DND-41 (cell line): ENCODE measurements around the gene PTGER1.

ENCODE experiments used
- ATAC-seq: fragments of 200-7000 bp; cut with Tn5 transposase; 3 replicates; pipeline ENCODE4 v1.9.1; 2021; ENCODE audit warnings: low read depth; ENCODE audit not compliant: insufficient read depth
- DNase-seq: peaks from one replicate; pipeline ENCODE4 v3.0.0-alpha.2; 2020
- H2AFZ ChIP-seq: 2 replicates; pipeline ENCODE4 v1.6.0; 2012; ENCODE audit warnings: low read depth, low read length
- H3K27ac ChIP-seq: 2 replicates; pipeline ENCODE4 v1.5.1; 2012; ENCODE audit warnings: low read length, inconsistent platforms
- H3K27me3 ChIP-seq: fragments of 200-600 bp; sonication (generic); 2 replicates; pipeline ENCODE4 v1.6.0; 2012; ENCODE audit warnings: low read length, mild to moderate bottlenecking, inconsistent platforms; ENCODE audit not compliant: insufficient read depth, poor library complexity
- H3K36me3 ChIP-seq: 2 replicates; pipeline ENCODE4 v1.5.1; 2012; ENCODE audit warnings: low read length, inconsistent platforms; ENCODE audit not compliant: insufficient read depth
- H3K4me1 ChIP-seq: 2 replicates; pipeline ENCODE4 v1.5.1; 2012; ENCODE audit warnings: mild to moderate bottlenecking, low read length; ENCODE audit not compliant: insufficient read depth
- H3K4me2 ChIP-seq: 2 replicates; pipeline ENCODE4 v1.6.0; 2012; ENCODE audit warnings: mild to moderate bottlenecking, moderate library complexity, low read length, inconsistent platforms; ENCODE audit not compliant: insufficient read depth
- H3K4me3 ChIP-seq, 2 experiments: fragments of 200-600 bp in 1 of 2; shearing (Covaris generic) in 1 of 2; 2 replicates each; pipeline ENCODE4 v1.5.1; 2012 to 2016; ENCODE audit warnings: inconsistent platforms in 2 of 2, low read length in 2 of 2, mild to moderate bottlenecking in 2 of 2, low read depth in 1 of 2, moderate library complexity in 1 of 2
- H3K79me2 ChIP-seq: 2 replicates; pipeline ENCODE4 v1.6.0; 2012; ENCODE audit warnings: low read length, inconsistent platforms; ENCODE audit not compliant: insufficient read depth
- H3K9ac ChIP-seq: 2 replicates; pipeline ENCODE4 v1.6.0; 2012; ENCODE audit warnings: low read depth, mild to moderate bottlenecking, inconsistent platforms, low read length, moderate library complexity
- H3K9me3 ChIP-seq: 2 replicates; pipeline ENCODE4 v1.5.1; 2012; ENCODE audit warnings: low read length, moderate library complexity, mild to moderate bottlenecking, inconsistent platforms; ENCODE audit not compliant: insufficient read depth, severe bottlenecking
- H4K20me1 ChIP-seq: 2 replicates; pipeline ENCODE4 v1.6.0; 2012; ENCODE audit warnings: low read length; ENCODE audit not compliant: insufficient read depth
- CTCF ChIP-seq: IDR thresholded peaks from 2 replicates; pipeline ENCODE4 v1.5.1; 2012; ENCODE audit warnings: borderline replicate concordance, low read length, moderate library complexity, mild to moderate bottlenecking; ENCODE audit not compliant: poor library complexity, severe bottlenecking; ENCODE audit errors: extremely low read depth
- EZH2 ChIP-seq: IDR thresholded peaks from 3 replicates; pipeline ENCODE4 v1.6.1; 2012; ENCODE audit warnings: borderline replicate concordance, low read depth, mild to moderate bottlenecking, moderate library complexity, low read length, inconsistent platforms; ENCODE audit not compliant: severe bottlenecking

The PTGER1 gene

GRCh38 chr19:14496834-14497227 is 21.7 kb upstream of the PTGER1 start:
- peak overlapping the region; percentile 54; the same call in 1 of the 2 replicates for H3K9ac ChIP-seq

GRCh38 chr19:14496029-14496833 is 21.1 kb upstream of the PTGER1 start, which contains the start of gene GIPC1:
Gene GIPC1 (minus strand): TSS chr19:14496127. CDS start chr19:14482976, 13,151 bp downstream.
- Histone ChIP-seq H3K4me1 (peaks cover 28% of the 10 kb centered on the region), H2AFZ (peak within 1 kb of the TSS; percentile 68), H3K4me2 (peak within 1 kb of the TSS; percentile 76), H3K4me3 (peak within 1 kb of the TSS; percentile 30 to 62; a peak in 3 of 4 replicates), H3K9ac (peak within 1 kb of the TSS; percentile 54), H3K79me2 (peaks cover 14% of the 10 kb centered on the region), H4K20me1 (peaks cover 7% of the 10 kb centered on the region; the same call in 1 of the 2 replicates), H3K9me3 (no peaks in the 10 kb centered on the region), H3K27ac (peak within 1 kb of the TSS; percentile 58), H3K36me3 (peaks cover 11% of the 10 kb centered on the region), H3K27me3 (no peaks in the 10 kb centered on the region)
- TF ChIP-seq EZH2, result no peak
- no peak for TF ChIP-seq CTCF
- DNase-seq (peak; percentile 94), ATAC-seq (peak; percentile 95)

More at GRCh38 chr19:14496834-14497227, 21.7 kb upstream of the PTGER1 start:
- TF ChIP-seq EZH2 (no peak), CTCF (no peak)
- Histone ChIP-seq H3K36me3 (peaks cover 7% of the 10 kb centered on the region), H3K27me3 (no peaks in the 10 kb centered on the region), H2AFZ (peak overlapping the region; percentile 68), H3K79me2 (peaks cover 14% of the 10 kb centered on the region), H3K27ac (peak overlapping the region; percentile 58), H3K9me3 (no peaks in the 10 kb centered on the region), H3K4me3 (peak overlapping the region; percentile 1 to 62; a peak in 3 of 4 replicates), H4K20me1 (peaks cover 7% of the 10 kb centered on the region; the same call in 1 of the 2 replicates), H3K4me1 (peaks cover 28% of the 10 kb centered on the region), H3K4me2 (peak overlapping the region; percentile 76)
- no peak for DNase-seq
- ATAC-seq, result no peak

- Histone ChIP-seq H3K79me2 (peaks cover 14% of the 10 kb centered on the region), H3K36me3 (peaks cover 11% of the 10 kb centered on the region), H3K9me3 (no peaks in the 10 kb centered on the region), H2AFZ (peak overlapping the region; percentile 45; the same call in 1 of the 2 replicates), H3K4me2 (peak overlapping the region; percentile 76), H4K20me1 (peaks cover 7% of the 10 kb centered on the region; the same call in 1 of the 2 replicates), H3K27ac (peak overlapping the region; percentile 2; the same call in 1 of the 2 replicates), H3K4me3 (peak overlapping the region; percentile 30 to 62; a peak in 3 of 4 replicates), H3K4me1 (peaks cover 28% of the 10 kb centered on the region), H3K27me3 (no peaks in the 10 kb centered on the region), H3K9ac (peak overlapping the region; percentile 54)
- ATAC-seq (no peak), DNase-seq (no peak)
- TF ChIP-seq EZH2, result no peak
These were observed 20.5 kb upstream of the PTGER1 start for GRCh38 chr19:14495672-14496028.
